ENCODE measurements around the gene MKX.

MKX gene

DNA sequence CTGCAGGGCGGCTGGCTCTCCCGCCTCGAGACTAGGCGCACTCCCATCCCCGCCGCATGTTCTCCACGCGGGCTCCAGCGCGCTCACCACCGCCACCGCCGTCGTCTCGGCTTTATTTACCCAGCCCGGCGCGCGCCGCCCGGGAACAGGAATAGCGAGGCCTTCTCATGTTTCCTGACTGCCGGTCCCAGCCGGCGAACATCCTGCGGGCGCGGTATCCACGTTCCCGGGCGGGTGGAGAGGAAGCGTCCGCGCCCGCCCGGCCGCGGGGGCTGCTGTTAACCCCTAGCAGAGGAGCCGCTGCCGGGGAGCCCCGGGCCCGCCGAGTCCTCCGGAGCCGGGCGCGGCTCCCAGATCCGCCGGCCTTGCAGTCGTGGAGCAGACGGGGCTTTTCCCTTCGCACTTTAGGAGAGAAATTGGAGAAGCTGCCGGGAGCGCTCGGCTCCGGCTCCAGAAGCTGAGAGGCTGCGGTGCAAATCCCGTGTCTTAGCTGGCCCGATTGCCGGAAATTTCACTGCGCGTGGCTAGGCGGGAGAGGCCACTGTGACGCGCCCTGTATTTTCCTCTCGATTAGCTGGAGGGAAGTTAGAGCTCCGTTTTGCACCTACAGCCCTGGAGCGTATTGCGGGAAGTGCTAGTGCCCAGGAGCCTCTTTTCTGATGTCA lies at the start of gene MKX:
TSS of gene MKX (minus strand) at position 88 of the 665 bp plus-strand sequence. CDS start 2,404 bp downstream, outside the sequence.
- DNase-seq (ENCODE audit: low read depth, low spot score): peak; percentile 86

GRCh38 chr10:27794157-27794556 lies 48.5 kb upstream of the MKX start:
- no peak for DNase-seq (ENCODE audit: low read depth, low spot score)

- no peak for DNase-seq (ENCODE audit: low read depth, low spot score)
Measured at GRCh38 chr10:27792216-27792615, 46.6 kb upstream of the MKX start.

DNA sequence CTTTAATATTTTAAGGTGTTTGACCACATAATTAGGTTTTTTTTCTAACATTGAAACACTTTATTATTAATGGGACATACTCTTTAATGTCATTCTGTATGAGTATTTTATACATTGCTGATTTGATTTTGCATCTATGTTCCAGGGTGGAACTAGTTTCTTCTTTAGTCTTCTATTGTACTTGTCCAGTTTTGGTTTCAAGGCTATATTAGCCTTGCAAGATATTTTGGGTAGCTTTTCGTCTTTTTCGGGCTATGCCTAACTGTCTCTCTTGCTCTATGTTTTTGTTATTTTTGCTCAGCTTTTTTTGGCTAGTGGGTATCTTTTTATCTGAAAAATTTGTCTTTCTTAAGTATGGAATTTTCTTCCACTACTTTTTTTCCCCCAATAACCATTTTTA lies 38.7 kb upstream of the MKX start:
- DNase-seq (ENCODE audit: low read depth, low spot score): no peak

- peak; percentile 63 for DNase-seq (ENCODE audit: low read depth, low spot score)
Measured at GRCh38 chr10:27783660-27784059, 38.0 kb upstream of the MKX start.

GRCh38 chr10:27779462-27780015 lies 33.9 kb upstream of the MKX start:
- DNase-seq (ENCODE audit: low read depth, low spot score): no peak

- no peak for DNase-seq (ENCODE audit: low read depth, low spot score)
Measured at GRCh38 chr10:27774831-27775230, 29.2 kb upstream of the MKX start.

- DNase-seq (ENCODE audit: low read depth, low spot score): no peak
Measured at GRCh38 chr10:27771231-27771630, 25.6 kb upstream of the MKX start.

DNA sequence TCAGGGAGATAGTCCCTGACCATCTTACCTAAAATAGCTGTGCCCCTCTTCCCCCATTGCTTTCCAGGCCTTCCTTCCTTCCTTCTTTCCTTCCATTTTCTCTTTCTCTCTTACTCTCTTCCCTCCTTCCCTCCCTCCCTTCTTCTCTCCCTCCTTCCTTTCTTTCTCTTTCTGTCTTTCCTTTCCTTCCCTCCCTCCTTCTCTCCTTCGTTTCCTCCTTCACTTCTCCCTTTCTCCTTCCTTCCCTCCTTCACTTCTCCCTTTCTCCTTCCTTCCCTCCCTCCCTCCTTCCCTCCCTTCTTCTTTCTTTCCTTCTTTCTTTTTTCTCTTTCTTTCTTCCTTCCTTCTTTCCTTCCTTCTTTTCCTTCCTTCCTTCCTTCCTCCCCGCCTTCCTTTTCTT lies 24.6 kb upstream of the MKX start:
- DNase-seq (ENCODE audit: low read depth, low spot score): no peak

DNA sequence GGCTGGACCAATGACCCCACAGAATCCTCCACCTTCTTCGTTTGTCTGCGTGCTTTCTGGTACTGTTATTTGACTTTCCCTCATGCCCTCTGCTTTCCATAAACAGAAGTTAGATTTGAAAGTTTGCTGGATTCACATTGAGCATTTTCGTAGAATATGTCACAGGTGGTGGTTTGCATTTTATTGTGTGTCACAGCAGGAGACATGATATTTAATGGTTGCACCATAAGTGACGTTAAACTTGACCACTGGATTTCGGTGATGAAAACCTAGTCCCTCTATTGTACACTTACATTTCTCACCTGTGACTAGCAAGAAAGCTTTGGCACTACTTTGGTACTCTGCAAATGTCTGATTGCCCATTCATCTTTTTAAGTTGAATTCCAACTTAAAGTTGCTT lies 15.2 kb upstream of the MKX start:
- DNase-seq (ENCODE audit: low read depth, low spot score): no peak

- DNase-seq (ENCODE audit: low read depth, low spot score): no peak
Measured at GRCh38 chr10:27759483-27760272, 14.1 kb upstream of the MKX start.

DNA sequence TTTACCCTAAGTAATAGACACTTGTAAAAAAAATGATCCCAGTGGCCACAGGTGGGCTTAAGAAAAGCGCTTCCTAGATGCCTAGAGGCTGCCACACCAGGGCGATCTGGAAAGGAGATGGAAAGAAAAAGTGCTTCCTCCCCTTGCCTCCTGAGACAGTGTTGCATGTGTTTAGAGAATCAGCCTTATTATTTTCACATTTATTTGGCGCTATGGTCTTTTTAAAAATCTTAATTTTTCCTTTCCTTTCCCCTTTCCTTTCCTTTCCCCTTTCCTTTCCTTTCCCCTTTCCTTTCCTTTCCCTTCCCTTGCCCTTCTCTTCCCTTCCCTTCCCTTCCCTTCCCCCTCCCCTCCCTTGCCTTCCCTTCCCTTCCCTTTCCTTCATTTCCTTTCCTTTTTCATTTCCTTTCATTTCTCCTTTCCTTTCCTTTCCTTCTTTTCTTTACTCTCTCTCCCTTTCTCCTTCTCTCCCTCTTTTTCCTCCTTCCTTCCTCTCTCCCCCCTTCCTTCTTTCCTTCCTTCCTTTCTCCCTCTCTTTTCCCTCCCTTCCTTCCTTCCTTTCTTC lies 7.1 kb upstream of the MKX start:
- no peak for DNase-seq (ENCODE audit: low read depth, low spot score)

- no peak for DNase-seq (ENCODE audit: low read depth, low spot score)
Measured at GRCh38 chr10:27748601-27749000, 3.0 kb upstream of the MKX start.

DNA sequence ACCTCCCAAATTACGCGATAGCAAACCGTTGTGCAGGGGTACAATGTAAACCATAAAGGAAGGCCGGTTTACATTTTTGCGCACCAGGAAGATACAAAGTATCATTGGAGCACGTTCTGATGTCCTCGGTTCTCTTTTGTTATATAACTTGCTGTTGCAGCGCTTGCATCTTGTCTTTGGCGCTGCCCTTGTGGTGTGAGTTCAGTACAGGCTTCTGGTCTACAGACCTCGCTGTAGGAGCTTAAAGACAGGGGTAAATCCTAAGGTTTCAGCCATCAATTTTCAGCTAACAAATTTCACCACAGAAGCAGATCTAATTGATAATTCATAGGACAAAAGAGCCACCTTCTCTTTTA lies 1.5 kb upstream of the MKX start:
- peak; percentile 22 for DNase-seq (ENCODE audit: low read depth, low spot score)

- DNase-seq (ENCODE audit: low read depth, low spot score): no peak
Measured at GRCh38 chr10:27746397-27747095, 927 bp upstream of the MKX start.

DNA sequence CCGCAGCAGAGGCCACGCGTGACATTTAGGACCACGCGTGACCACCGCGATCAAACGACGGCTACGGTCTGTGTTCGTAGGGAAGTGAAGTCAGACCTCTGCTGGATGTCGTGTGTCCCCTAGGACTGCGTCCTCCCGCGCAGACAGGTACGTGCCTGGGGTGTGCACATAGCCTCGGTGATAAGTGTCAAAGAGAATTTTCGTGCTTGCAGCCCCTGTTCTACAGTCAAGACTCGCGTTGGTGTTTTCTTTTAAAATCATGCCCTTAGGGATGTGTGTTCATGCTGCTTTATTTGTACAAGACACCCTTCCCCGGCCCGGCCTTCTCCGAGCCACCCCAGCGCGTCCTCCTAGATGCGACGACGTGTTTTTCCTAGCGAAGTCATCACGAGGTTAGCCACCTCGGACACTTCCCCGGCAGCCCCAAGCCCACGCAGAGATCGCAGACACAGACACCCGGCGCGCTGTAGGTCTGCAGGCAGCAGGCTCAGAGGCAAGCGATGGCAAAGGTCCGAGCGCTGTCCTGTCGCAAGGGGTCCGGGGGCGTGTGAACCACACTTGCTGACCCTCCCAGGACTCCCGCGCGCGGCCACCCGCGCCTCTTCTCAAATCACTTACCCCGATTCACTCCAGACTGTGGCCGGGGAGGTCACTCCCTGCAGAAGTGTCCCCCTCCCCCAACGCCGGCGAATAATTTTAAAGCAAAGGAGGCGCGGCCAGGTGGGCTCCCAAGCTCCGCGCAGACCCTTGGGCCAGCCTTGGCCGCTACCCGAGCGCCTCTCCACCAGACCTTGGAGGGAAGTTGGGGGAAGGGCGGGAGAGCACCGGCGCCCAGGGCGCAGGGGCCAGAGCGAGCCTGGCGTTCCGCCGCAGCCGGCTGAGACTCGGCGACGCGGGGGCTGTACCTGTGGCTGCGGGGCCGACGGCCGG lies 552 bp downstream of the MKX start:
- DNase-seq (ENCODE audit: low read depth, low spot score): peak; percentile 45

DNA sequence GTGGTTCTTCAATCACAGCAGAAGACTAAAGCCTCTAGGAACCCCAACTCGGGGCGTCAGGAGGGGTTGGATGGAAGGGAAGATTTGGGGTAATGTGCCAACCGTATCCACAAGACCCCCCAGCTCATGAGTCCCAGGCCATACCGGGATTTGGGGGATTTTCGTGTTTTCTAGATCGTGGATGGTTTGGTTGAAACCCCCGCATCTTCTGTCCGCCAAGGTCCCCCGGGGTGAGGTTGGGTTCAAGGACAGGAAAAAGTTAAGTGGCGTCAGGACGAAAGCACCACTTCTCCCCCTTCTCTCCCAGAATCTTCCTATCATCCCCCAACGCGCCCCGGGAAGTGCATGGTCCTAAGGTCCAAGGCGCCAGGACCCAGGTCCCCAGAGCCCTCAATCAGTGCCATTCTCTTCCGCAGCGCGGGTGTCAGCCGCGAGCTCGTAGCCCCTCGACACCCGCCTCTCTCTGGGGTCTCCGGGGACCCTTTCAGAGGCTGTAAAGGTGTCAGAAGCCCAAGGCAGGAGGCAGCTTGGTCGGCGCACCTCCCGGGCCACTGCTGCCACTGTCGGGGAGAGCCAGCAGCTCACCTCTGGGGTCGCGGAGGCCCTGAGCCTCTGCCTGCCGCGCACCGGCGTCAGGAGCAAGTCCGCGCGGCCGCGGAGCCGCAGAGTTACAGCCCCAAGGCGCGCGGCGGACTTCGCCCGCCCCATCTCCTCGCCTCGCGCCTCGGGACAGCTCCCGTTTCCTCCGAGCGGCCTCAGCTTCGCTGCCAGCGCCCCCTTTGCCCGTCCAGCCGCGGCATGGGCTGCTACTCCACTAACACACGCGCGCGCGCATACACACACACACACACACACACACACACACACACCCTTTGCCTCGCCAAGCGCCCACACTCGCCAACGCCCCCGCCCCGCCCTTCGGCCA lies 1.5 kb downstream of the MKX start:
- peak; percentile 55 for DNase-seq (ENCODE audit: low read depth, low spot score)

DNA sequence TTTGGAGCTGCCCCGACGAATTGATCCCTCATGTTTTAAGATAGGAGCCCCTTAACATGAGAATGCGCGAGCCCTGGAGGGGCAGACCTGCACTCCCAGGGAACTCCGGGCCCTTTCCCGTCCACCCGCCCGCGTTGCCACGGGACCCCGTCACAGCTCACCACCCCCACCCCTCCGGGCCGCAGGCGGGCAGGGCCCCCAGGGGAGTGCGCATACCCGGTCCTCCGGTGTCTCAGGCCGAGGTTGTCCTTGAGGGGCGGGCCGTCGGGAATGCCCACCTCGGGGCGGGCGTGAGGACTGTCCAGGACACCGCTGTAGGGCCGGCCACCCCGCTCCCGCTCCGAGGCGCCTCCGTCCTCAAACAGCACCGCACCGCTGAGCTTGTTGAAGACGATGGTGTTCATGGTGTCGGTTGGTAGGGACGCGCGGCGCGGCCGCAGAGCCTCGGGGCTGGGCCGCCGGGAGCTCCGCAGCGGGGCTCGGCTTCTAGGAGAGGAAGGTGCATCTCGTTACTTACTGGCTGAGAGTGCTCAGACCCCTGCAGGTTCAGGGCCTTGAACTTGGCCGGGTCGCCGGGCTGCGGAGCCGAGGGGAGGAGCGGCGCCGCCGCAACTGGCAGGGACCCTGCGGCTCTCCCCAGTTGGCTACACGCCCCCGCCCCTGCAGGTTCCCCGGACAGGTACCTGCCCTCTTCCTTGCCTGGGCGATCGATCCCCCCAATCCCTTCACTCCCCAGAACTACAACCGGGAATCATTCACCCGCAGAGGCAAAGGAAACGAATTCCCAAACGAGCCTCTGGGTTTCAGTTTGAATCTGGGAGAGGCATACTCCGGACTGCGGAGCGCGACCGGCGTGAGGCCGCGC lies 2.4 kb downstream of the MKX start:
- peak; percentile 61 for DNase-seq (ENCODE audit: low read depth, low spot score)

Data from ELF-1 (cell line).